NCI-H1048 (cell line): ENCODE data around the gene LZTS3.
A peak's percentile ranks its signal among the peaks of the same experiment; 100 is the strongest.
"Not testable (repeated sequence)": the region's sequence is repeated elsewhere in the genome, so short reads cannot be mapped to it uniquely, and the experiment has no call there.

Experiments used
- DNase-seq: peaks from one replicate; lab custom pipeline; 2025; lab: John Stamatoyannopoulos, UW

LZTS3 gene

GRCh38 chr20:3192226-3193015 lies 19.1 kb upstream of the LZTS3 start:
- DNase-seq, result no peak

GRCh38 chr20:3190681-3191111 lies 17.3 kb upstream of the LZTS3 start:
- DNase-seq, result no peak

- no peak for DNase-seq
Measured at GRCh38 chr20:3189561-3190131, 16.3 kb upstream of the LZTS3 start.

- DNase-seq, result no peak
Measured at GRCh38 chr20:3188823-3189413, 15.6 kb upstream of the LZTS3 start.

GRCh38 chr20:3187861-3188260 lies 14.5 kb upstream of the LZTS3 start:
- not testable (repeated sequence) for DNase-seq

- no peak for DNase-seq
Measured at GRCh38 chr20:3183896-3184612, 10.7 kb upstream of the LZTS3 start.

GRCh38 chr20:3182429-3182828 lies 9.1 kb upstream of the LZTS3 start:
- not testable (repeated sequence) for DNase-seq

- DNase-seq, result no peak
Measured at GRCh38 chr20:3181270-3181669, 7.9 kb upstream of the LZTS3 start.

- DNase-seq, result no peak
Measured at GRCh38 chr20:3180319-3180718, 7.0 kb upstream of the LZTS3 start.

- DNase-seq, result no peak
Measured at GRCh38 chr20:3177746-3178485, 4.6 kb upstream of the LZTS3 start.

- no peak for DNase-seq
Measured at GRCh38 chr20:3175270-3175669, 1.9 kb upstream of the LZTS3 start.

- no peak for DNase-seq
Measured at GRCh38 chr20:3174442-3175261, 1.3 kb upstream of the LZTS3 start.

GRCh38 chr20:3173610-3174441 lies 477 bp upstream of the LZTS3 start:
- DNase-seq, result peak; percentile 70

- DNase-seq, result no peak
Measured at GRCh38 chr20:3172126-3172932, 1.0 kb downstream of the LZTS3 start.

- no peak for DNase-seq
Measured at GRCh38 chr20:3171391-3172125, 1.8 kb downstream of the LZTS3 start.

GRCh38 chr20:3168829-3169590 lies 4.3 kb downstream of the LZTS3 start:
- no peak for DNase-seq

- no peak for DNase-seq
Measured at GRCh38 chr20:3168079-3168828, 5.1 kb downstream of the LZTS3 start.
